ENCODE data around the gene GALNT17. TPM values are rescaled to one million over a fixed set of nuclear protein-coding genes. Genes with fewer than 3 reads are reported as not detected.

GALNT17 gene
- total RNA-seq, 4 donors from 2014 or later = 51.1 to 95.6 (median 69.8) TPM

DNA sequence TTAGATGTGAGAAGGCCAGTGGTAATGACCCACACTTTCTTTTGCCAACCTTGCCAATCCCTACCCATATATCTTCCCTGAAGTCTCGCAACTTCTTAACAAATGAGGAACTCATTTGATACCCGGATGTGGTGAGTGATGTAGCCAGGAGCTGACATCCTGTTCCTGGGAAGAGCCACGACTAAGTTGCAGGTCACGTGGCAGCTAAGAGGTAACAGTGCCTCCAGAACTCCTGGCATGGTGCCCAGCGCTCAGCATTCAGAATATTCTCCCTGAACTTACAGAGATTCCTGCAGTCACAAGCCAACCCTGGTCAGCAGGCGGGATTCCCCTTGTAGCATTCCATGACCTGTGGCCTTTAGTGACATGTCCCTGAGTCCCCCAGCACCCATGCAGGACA lies 282.5 kb downstream of the GALNT17 start:
- TF ChIP-seq POLR2AphosphoS5 (IDR thresholded peaks at IDR 0.05) (no peak), EP300 (IDR thresholded peaks at IDR 0.05) (no peak), POLR2A (IDR thresholded peaks at IDR 0.05; ENCODE audit: low read depth) (no peak)
- TF ChIP-seq, protein P1, sequence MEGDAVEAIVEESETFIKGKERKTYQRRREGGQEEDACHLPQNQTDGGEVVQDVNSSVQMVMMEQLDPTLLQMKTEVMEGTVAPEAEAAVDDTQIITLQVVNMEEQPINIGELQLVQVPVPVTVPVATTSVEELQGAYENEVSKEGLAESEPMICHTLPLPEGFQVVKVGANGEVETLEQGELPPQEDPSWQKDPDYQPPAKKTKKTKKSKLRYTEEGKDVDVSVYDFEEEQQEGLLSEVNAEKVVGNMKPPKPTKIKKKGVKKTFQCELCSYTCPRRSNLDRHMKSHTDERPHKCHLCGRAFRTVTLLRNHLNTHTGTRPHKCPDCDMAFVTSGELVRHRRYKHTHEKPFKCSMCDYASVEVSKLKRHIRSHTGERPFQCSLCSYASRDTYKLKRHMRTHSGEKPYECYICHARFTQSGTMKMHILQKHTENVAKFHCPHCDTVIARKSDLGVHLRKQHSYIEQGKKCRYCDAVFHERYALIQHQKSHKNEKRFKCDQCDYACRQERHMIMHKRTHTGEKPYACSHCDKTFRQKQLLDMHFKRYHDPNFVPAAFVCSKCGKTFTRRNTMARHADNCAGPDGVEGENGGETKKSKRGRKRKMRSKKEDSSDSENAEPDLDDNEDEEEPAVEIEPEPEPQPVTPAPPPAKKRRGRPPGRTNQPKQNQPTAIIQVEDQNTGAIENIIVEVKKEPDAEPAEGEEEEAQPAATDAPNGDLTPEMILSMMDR (IDR thresholded peaks at IDR 0.05) = no peak
- Histone ChIP-seq H3K4me1 (peaks cover 0 to 3% (median 0%) of the 10 kb centered on the region in 4 donors), H3K4me3 (no peak overlapping the region), H3K9me3 (peaks cover 0 to 3% (median 1%) of the 10 kb centered on the region in 4 donors), H3K36me3 (peaks cover 0 to 32% (median 11%) of the 10 kb centered on the region in 4 donors), H3K27ac (replicated peaks in 1 of 4) (no peak overlapping the region), H3K27me3 (no peaks in the 10 kb centered on the region)
- 53% methylated on average over 6 of the region's 6 CpGs for WGBS
- DNase-seq (ENCODE audit: extremely low spot score) = no peak
- intact Hi-C loops (cut with DNase I) = no loop called here

DNA sequence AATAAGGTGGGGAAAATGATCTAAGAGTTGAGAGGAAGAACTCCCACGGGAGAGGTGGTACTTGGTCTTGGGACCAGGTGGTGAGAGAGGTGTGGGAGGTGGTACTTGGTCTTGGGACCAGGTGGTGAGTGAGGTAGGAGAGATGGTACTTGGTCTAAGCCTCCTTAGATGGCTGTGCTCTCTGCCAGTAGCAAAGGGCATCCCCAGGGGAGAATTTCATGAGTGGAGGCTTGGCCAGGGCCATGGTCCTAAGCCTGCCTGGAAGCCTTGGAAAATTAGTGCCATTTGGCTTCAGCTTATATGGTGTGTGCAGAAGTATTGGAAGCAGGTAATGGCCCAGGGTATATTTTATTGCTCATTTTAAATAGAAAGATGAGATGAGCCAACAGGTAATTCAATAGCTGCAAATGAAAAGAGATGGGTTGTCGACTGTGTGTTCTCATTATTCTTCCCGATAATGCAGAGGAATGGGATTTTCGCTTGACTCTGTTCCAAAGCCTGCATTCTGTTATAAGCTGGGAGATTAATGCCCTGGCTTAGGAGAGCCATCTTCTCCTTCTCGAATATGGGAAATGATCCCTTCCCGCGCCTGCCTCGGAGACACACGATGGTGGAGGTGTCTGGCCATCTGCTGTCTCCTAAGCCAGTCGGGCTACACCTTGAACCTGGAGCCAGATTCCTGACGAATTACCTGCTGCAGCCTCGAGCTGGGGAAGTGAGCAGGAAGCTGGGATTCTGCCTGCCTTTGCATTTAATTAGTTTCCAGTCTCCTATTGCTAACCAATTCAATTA lies 287.8 kb downstream of the GALNT17 start:
- Histone ChIP-seq H3K36me3 (peaks cover 0 to 45% (median 21%) of the 10 kb centered on the region in 4 donors), H3K4me3 (no peak overlapping the region), H3K4me1 (peaks cover 3 to 10% (median 4%) of the 10 kb centered on the region in 4 donors), H3K27me3 (no peaks in the 10 kb centered on the region), H3K27ac (replicated peaks in 1 of 4) (no peak overlapping the region), H3K9me3 (no peaks in the 10 kb centered on the region)
- intact Hi-C loops (cut with DNase I) = loop anchor here (10.0 kb wide), 1 partner anchor 185 kb away; no protein-coding TSS in a partner anchor
- DNase-seq (ENCODE audit: extremely low spot score) = no peak
- no peak for TF ChIP-seq POLR2AphosphoS5 (IDR thresholded peaks at IDR 0.05)
- no peak for TF ChIP-seq EP300 (IDR thresholded peaks at IDR 0.05)
- 77% methylated on average over 12 of the region's 12 CpGs for whole genome bisulfite sequencing

GRCh38 chr7:71422104-71422503 lies 290.2 kb downstream of the GALNT17 start:
- H3K4me1 ChIP-seq = peaks cover 2 to 13% (median 7%) of the 10 kb centered on the region in 4 donors
- intact Hi-C loops (cut with DNase I) = loop anchor here (10.0 kb wide), 1 partner anchor 187 kb away; no protein-coding TSS in a partner anchor
- no peak for DNase-seq (ENCODE audit: extremely low spot score)
- H3K27me3 ChIP-seq = no peaks in the 10 kb centered on the region
- no peak overlapping the region for H3K27ac ChIP-seq (replicated peaks in 1 of 4)
- peaks cover 0 to 33% (median 15%) of the 10 kb centered on the region in 4 donors for H3K36me3 ChIP-seq
- WGBS = 84% methylated on average over 2 of the region's 2 CpGs
- H3K9me3 ChIP-seq = no peaks in the 10 kb centered on the region
- TF ChIP-seq EP300 (IDR thresholded peaks at IDR 0.05) = no peak
- TF ChIP-seq POLR2A (IDR thresholded peaks at IDR 0.05; ENCODE audit: low read depth) = no peak
- no peak for TF ChIP-seq POLR2AphosphoS5 (IDR thresholded peaks at IDR 0.05)
- H3K4me3 ChIP-seq = no peak overlapping the region

GRCh38 chr7:71424166-71425035 lies 292.5 kb downstream of the GALNT17 start:
- peaks cover 0 to 20% (median 7%) of the 10 kb centered on the region in 4 donors for H3K36me3 ChIP-seq
- peaks cover 2 to 13% (median 7%) of the 10 kb centered on the region in 4 donors for H3K4me1 ChIP-seq
- no peak overlapping the region for H3K4me3 ChIP-seq
- H3K9me3 ChIP-seq = no peaks in the 10 kb centered on the region
- intact Hi-C loops (cut with DNase I) = loop anchor here (10.0 kb wide), 1 partner anchor 190 kb away; no protein-coding TSS in a partner anchor
- TF ChIP-seq, protein P1 (IDR thresholded peaks at IDR 0.05) = no peak
- 45% methylated on average over 9 of the region's 9 CpGs for WGBS
- DNase-seq (ENCODE audit: extremely low spot score) = no peak
- H3K27me3 ChIP-seq = no peaks in the 10 kb centered on the region
- peak overlapping the region in 2 of 4 donors; percentile 13 to 33 for H3K27ac ChIP-seq (replicated peaks in 1 of 4)

GRCh38 chr7:71429083-71429482 lies 297.1 kb downstream of the GALNT17 start:
- Histone ChIP-seq H3K4me1 (peaks cover 2 to 10% (median 6%) of the 10 kb centered on the region in 4 donors), H3K4me3 (no peak overlapping the region), H3K27ac (replicated peaks in 1 of 4) (no peak overlapping the region), H3K36me3 (peaks cover 0 to 14% (median 2%) of the 10 kb centered on the region in 4 donors), H3K27me3 (no peaks in the 10 kb centered on the region), H3K9me3 (no peaks in the 10 kb centered on the region)
- no peak for DNase-seq (ENCODE audit: extremely low spot score)
- WGBS = 72% methylated on average over 2 of the region's 2 CpGs
- TF ChIP-seq POLR2A (IDR thresholded peaks at IDR 0.05; ENCODE audit: low read depth) = no peak
- TF ChIP-seq POLR2AphosphoS5 (IDR thresholded peaks at IDR 0.05) = no peak
- TF ChIP-seq, protein P1 (IDR thresholded peaks at IDR 0.05) = no peak
- no peak for TF ChIP-seq EP300 (IDR thresholded peaks at IDR 0.05)
- intact Hi-C loops (cut with DNase I) = loop anchor here (10.0 kb wide), 1 partner anchor 194 kb away; no protein-coding TSS in a partner anchor

Measured in esophagus muscularis mucosa (tissue), 4 donors.